Liver (tissue), 9 donors: ENCODE measurements around the gene NDOR1. TPM values are rescaled to one million over a fixed set of nuclear protein-coding genes. Genes with fewer than 3 reads are reported as not detected.

ENCODE experiments used
- DNase-seq: peaks from one replicate; pipeline ENCODE4 v3.0.0-alpha.2; 2017; ENCODE audit warnings: low spot score
- H3K27ac ChIP-seq, 2 donors: one replicate each; pipeline ENCODE4 v1.7.0; 2013; ENCODE audit warnings: inconsistent platforms in 2 of 2, low read length in 2 of 2, control low read depth in 1 of 2, low read depth in 1 of 2, mild to moderate bottlenecking in 1 of 2
- H3K27me3 ChIP-seq, 4 donors: one replicate each; pipeline versions ENCODE4 v1.6.1 to v1.7.0; 2013; ENCODE audit warnings: low read length in 3 of 4, inconsistent platforms in 1 of 4, mild to moderate bottlenecking in 1 of 4, moderate library complexity in 1 of 4; ENCODE audit not compliant: control insufficient read depth in 4 of 4, insufficient read depth in 4 of 4
- H3K36me3 ChIP-seq, 4 donors: one replicate each; pipeline versions ENCODE4 v1.6.1 to v1.7.0; 2013; ENCODE audit warnings: low read length in 3 of 4, mild to moderate bottlenecking in 3 of 4, low read depth in 1 of 4, moderate library complexity in 1 of 4; ENCODE audit not compliant: control insufficient read depth in 4 of 4, insufficient read depth in 3 of 4
- H3K4me1 ChIP-seq, 4 donors: one replicate each; pipeline versions ENCODE4 v1.6.1 to v1.7.0; 2013; ENCODE audit warnings: low read length in 3 of 4, mild to moderate bottlenecking in 3 of 4, moderate library complexity in 1 of 4; ENCODE audit not compliant: control insufficient read depth in 4 of 4, insufficient read depth in 4 of 4
- H3K4me3 ChIP-seq, 3 donors: one replicate each; pipeline versions ENCODE4 v1.6.1 to v1.7.0; 2013; ENCODE audit warnings: low read length in 3 of 3, control low read depth in 1 of 3, low read depth in 1 of 3, mild to moderate bottlenecking in 1 of 3
- H3K9ac ChIP-seq, 2 donors: one replicate each; pipeline ENCODE4 v1.7.0; 2013; ENCODE audit warnings: low read length in 2 of 2, mild to moderate bottlenecking in 2 of 2, moderate library complexity in 2 of 2, control low read depth in 1 of 2, low read depth in 1 of 2
- H3K9me3 ChIP-seq, 4 donors: one replicate each; pipeline versions ENCODE4 v1.6.1 to v1.7.0; 2013; ENCODE audit warnings: low read length in 3 of 4; ENCODE audit not compliant: control insufficient read depth in 4 of 4
- ATF3 ChIP-seq: IDR thresholded peaks from 2 replicates; pipeline ENCODE4 v1.6.1; 2016; ENCODE audit warnings: antibody characterized with exemption
- EGR1 ChIP-seq, 2 donors: IDR thresholded peaks; 2 replicates each; pipeline ENCODE4 v1.6.1; 2016 to 2018; ENCODE audit warnings: antibody characterized with exemption in 2 of 2, low read depth in 2 of 2
- FOXA2 ChIP-seq: IDR thresholded peaks from 2 replicates; pipeline ENCODE4 v1.6.1; 2016; ENCODE audit warnings: antibody characterized with exemption
- GABPA ChIP-seq, 2 donors: IDR thresholded peaks in 1 of 2; conservative IDR thresholded peaks in 1 of 2; 2 replicates each; pipeline ENCODE4 v1.6.1; 2016; ENCODE audit warnings: antibody characterized with exemption in 2 of 2, mild to moderate bottlenecking in 1 of 2, moderate library complexity in 1 of 2
- HNF4A ChIP-seq, 2 donors: conservative IDR thresholded peaks; 2 replicates each; pipeline ENCODE4 v1.6.1; 2016; ENCODE audit warnings: antibody characterized with exemption in 2 of 2, mild to moderate bottlenecking in 2 of 2
- HNF4G ChIP-seq: IDR thresholded peaks from 2 replicates; pipeline ENCODE4 v1.6.1; 2016; ENCODE audit warnings: antibody characterized with exemption
- MAX ChIP-seq: IDR thresholded peaks from 2 replicates; pipeline ENCODE4 v1.6.1; 2016; ENCODE audit warnings: antibody characterized with exemption
- REST ChIP-seq: IDR thresholded peaks from 2 replicates; pipeline ENCODE4 v1.6.1; 2016; ENCODE audit warnings: antibody characterized with exemption, mild to moderate bottlenecking
- RXRA ChIP-seq, 2 donors: IDR thresholded peaks; 2 replicates each; pipeline ENCODE4 v1.6.1; 2017 to 2018; ENCODE audit warnings: antibody characterized with exemption in 2 of 2, mild to moderate bottlenecking in 1 of 2
- SP1 ChIP-seq: IDR thresholded peaks from 2 replicates; pipeline ENCODE4 v1.6.1; 2018; ENCODE audit warnings: antibody characterized with exemption, mild to moderate bottlenecking
- TAF1 ChIP-seq: conservative IDR thresholded peaks from 2 replicates; pipeline ENCODE4 v1.6.1; 2016; ENCODE audit warnings: antibody characterized with exemption, mild to moderate bottlenecking
- ZBTB33 ChIP-seq: IDR thresholded peaks from 2 replicates; pipeline ENCODE4 v1.6.1; 2016; ENCODE audit warnings: antibody characterized with exemption
- WGBS: extraction: QIAGEN DNeasy Blood & Tissue Kit; methylation state at CpG from one replicate; pipeline ENCODE4 v1.1.7; 2013; 5-methylcytosine and 5-hydroxymethylcytosine counted together
- polyA plus RNA-seq, 2 donors: library from polyadenylated mRNA; stranded (reverse) in 1 of 2; unstranded in 1 of 2; fragments of 200-250 nt in 1 of 2; fragments of >200 nt in 1 of 2; fragmentation: Nextera tagmentation in 1 of 2; extraction: Ambion mirVana in 1 of 2; gene quantifications; one replicate each; pipeline versions ENCODE4 v1.2.1 to v1.2.3, GENCODE V29; 2013 to 2015
- total RNA-seq, 2 donors: library from RNA; depleted of rRNA; stranded (reverse); fragments of >200 nt; gene quantifications; one replicate each; pipeline ENCODE4 v1.2.3, GENCODE V29; 2014
- donor health status: healthy.
- donor health status: healthy.
- donor health status: healthy.
- donor health status: healthy.
- donor health status: healthy.

The NDOR1 gene
- total and polyA plus RNA-seq, 4 donors = 2.5 to 4.7 (median 3.2) TPM

- no peak overlapping the region for H3K4me3 ChIP-seq
- H3K4me1 ChIP-seq = peaks cover 5 to 21% (median 8%) of the 10 kb centered on the region in 4 donors
- H3K9me3 ChIP-seq = no peaks in the 10 kb centered on the region
- no peak overlapping the region for H3K27ac ChIP-seq
- no peaks in the 10 kb centered on the region for H3K36me3 ChIP-seq
- no peaks in the 10 kb centered on the region for H3K27me3 ChIP-seq
- no peak for TF ChIP-seq SP1
- TF ChIP-seq GABPA (IDR thresholded peaks at IDR 0.05 in 1 of 2, conservative IDR thresholded peaks at IDR 0.05 in 1 of 2) = no peak
- TF ChIP-seq FOXA2 = no peak
- TF ChIP-seq HNF4G = no peak
- no peak for TF ChIP-seq EGR1 (IDR thresholded peaks at IDR 0.05; ENCODE audit: low read depth in 2 of 2)
- TF ChIP-seq TAF1 = no peak
- no peak for TF ChIP-seq RXRA (IDR thresholded peaks at IDR 0.05)
- TF ChIP-seq REST = no peak
- TF ChIP-seq MAX = no peak
- no peak for TF ChIP-seq HNF4A (conservative IDR thresholded peaks at IDR 0.05)
- no peak overlapping the region for H3K9ac ChIP-seq
- DNase-seq = no peak
- 75% methylated on average over 40 of the region's 40 CpGs for WGBS
These were observed 27.9 kb downstream of the NDOR1 start for GRCh38 chr9:137233143-137233980.

- Histone ChIP-seq H3K9ac (no peak overlapping the region), H3K27me3 (no peaks in the 10 kb centered on the region)
These were observed 28.7 kb downstream of the NDOR1 start for GRCh38 chr9:137234055-137234697.

More at GRCh38 chr9:137234055-137234697, 28.7 kb downstream of the NDOR1 start:
- Histone ChIP-seq H3K4me3 (no peak overlapping the region), H3K36me3 (no peaks in the 10 kb centered on the region), H3K9me3 (no peaks in the 10 kb centered on the region), H3K4me1 (peaks cover 5 to 21% (median 8%) of the 10 kb centered on the region in 4 donors), H3K27ac (no peak overlapping the region)
- no peak for DNase-seq
- TF ChIP-seq GABPA (IDR thresholded peaks at IDR 0.05 in 1 of 2, conservative IDR thresholded peaks at IDR 0.05 in 1 of 2) = no peak
- no peak for TF ChIP-seq ATF3
- TF ChIP-seq FOXA2 = no peak
- TF ChIP-seq ZBTB33 = no peak
- WGBS = 39% methylated on average over 40 of the region's 40 CpGs
